Mesenchymal stem cell (in vitro differentiated cells and primary cell): ENCODE measurements around the gene WARS2.

ENCODE experiments used
- DNase-seq: peaks from one replicate; pipeline ENCODE4 v3.0.0-alpha.2; 2013
- H2AFZ ChIP-seq: one replicate; pipeline ENCODE4 v1.6.1; 2013; ENCODE audit warnings: low read depth, mild to moderate bottlenecking, control low read depth, inconsistent platforms, low read length, moderate library complexity
- H2AK5ac ChIP-seq: 2 replicates; pipeline ENCODE4 v1.6.1; 2013; ENCODE audit warnings: low read length, moderate library complexity, mild to moderate bottlenecking, inconsistent platforms; ENCODE audit not compliant: severe bottlenecking
- H2BK120ac ChIP-seq: one replicate; pipeline ENCODE4 v1.6.1; 2013; ENCODE audit warnings: low read depth, mild to moderate bottlenecking, inconsistent platforms, low read length, moderate library complexity
- H2BK12ac ChIP-seq, 2 experiments: one replicate each; pipeline ENCODE4 v1.6.1; 2013; ENCODE audit warnings: inconsistent platforms in 2 of 2, low read length in 2 of 2, mild to moderate bottlenecking in 2 of 2, moderate library complexity in 2 of 2, control low read depth in 1 of 2
- H2BK15ac ChIP-seq: one replicate; pipeline ENCODE4 v1.6.1; 2013; ENCODE audit warnings: mild to moderate bottlenecking, low read depth, inconsistent platforms; ENCODE audit not compliant: poor library complexity, severe bottlenecking
- H2BK5ac ChIP-seq: 2 replicates; pipeline ENCODE4 v1.6.1; 2013; ENCODE audit warnings: low read depth, mild to moderate bottlenecking, low read length, control low read depth, inconsistent platforms; ENCODE audit not compliant: poor library complexity, severe bottlenecking
- H3K14ac ChIP-seq, 2 experiments: one replicate each; pipeline ENCODE4 v1.6.1; 2013; ENCODE audit warnings: inconsistent platforms in 2 of 2, low read length in 2 of 2, control low read depth in 1 of 2, mild to moderate bottlenecking in 1 of 2, moderate library complexity in 1 of 2
- H3K18ac ChIP-seq, 2 experiments: one replicate each; pipeline ENCODE4 v1.6.1; 2013; ENCODE audit warnings: inconsistent platforms in 2 of 2, low read length in 2 of 2, control low read depth in 1 of 2, low read depth in 1 of 2, mild to moderate bottlenecking in 1 of 2
- H3K23ac ChIP-seq, 2 experiments: one replicate each; pipeline ENCODE4 v1.6.1; 2013; ENCODE audit warnings: inconsistent platforms in 2 of 2, low read length in 2 of 2, mild to moderate bottlenecking in 2 of 2, moderate library complexity in 2 of 2, control low read depth in 1 of 2
- H3K27ac ChIP-seq: 2 replicates; pipeline ENCODE4 v1.5.1; 2013; ENCODE audit warnings: mild to moderate bottlenecking, moderate library complexity, low read length, control low read depth, inconsistent platforms; ENCODE audit not compliant: poor library complexity, severe bottlenecking
- H3K27me3 ChIP-seq, 2 experiments: 2 replicates each; pipeline versions ENCODE4 v1.6.1 to v1.7.0; 2013; ENCODE audit warnings: low read length in 2 of 2, mild to moderate bottlenecking in 2 of 2, moderate library complexity in 2 of 2, control low read depth in 1 of 2, inconsistent platforms in 1 of 2; ENCODE audit not compliant: control insufficient read depth in 1 of 2, insufficient read depth in 1 of 2
- H3K36me3 ChIP-seq, 2 experiments: 2 replicates each; pipeline versions ENCODE4 v1.6.1 to v1.7.0; 2013; ENCODE audit warnings: low read length in 2 of 2, control low read depth in 1 of 2, inconsistent platforms in 1 of 2, low read depth in 1 of 2, mild to moderate bottlenecking in 1 of 2; ENCODE audit not compliant: insufficient read depth in 2 of 2, control insufficient read depth in 1 of 2
- H3K4ac ChIP-seq, 2 experiments: one replicate each; pipeline ENCODE4 v1.6.1; 2013; ENCODE audit warnings: inconsistent platforms in 2 of 2, low read length in 2 of 2, mild to moderate bottlenecking in 2 of 2, moderate library complexity in 2 of 2, control low read depth in 1 of 2, low read depth in 1 of 2
- H3K4me1 ChIP-seq: 2 replicates; pipeline ENCODE4 v1.6.1; 2013; ENCODE audit warnings: low read depth, low read length, control low read depth; ENCODE audit not compliant: control insufficient read depth, insufficient read depth
- H3K4me2 ChIP-seq: 2 replicates; pipeline ENCODE4 v1.6.1; 2013; ENCODE audit warnings: low read length, mild to moderate bottlenecking, inconsistent platforms; ENCODE audit not compliant: poor library complexity, severe bottlenecking
- H3K4me3 ChIP-seq, 2 experiments: 2 replicates each; pipeline versions ENCODE4 v1.5.1 to v1.7.0; 2013; ENCODE audit warnings: low read length in 2 of 2, mild to moderate bottlenecking in 2 of 2, control low read depth in 1 of 2, low read depth in 1 of 2; ENCODE audit not compliant: insufficient read depth in 1 of 2
- H3K79me1 ChIP-seq: replicated peaks from 2 replicates; pipeline ENCODE4 v1.6.1; 2013; ENCODE audit warnings: mild to moderate bottlenecking, control low read depth, low read length, inconsistent platforms; ENCODE audit not compliant: poor library complexity, severe bottlenecking
- H3K9ac ChIP-seq: 2 replicates; pipeline ENCODE4 v1.7.0; 2013; ENCODE audit warnings: mild to moderate bottlenecking, low read length, moderate library complexity
- H3K9me3 ChIP-seq: 2 replicates; pipeline ENCODE4 v1.7.0; 2013; ENCODE audit warnings: mild to moderate bottlenecking, low read length; ENCODE audit not compliant: control insufficient read depth
- H4K8ac ChIP-seq: one replicate; pipeline ENCODE4 v1.6.1; 2013; ENCODE audit warnings: inconsistent platforms, mild to moderate bottlenecking, low read length, moderate library complexity
- H4K91ac ChIP-seq: one replicate; pipeline ENCODE4 v1.6.1; 2013; ENCODE audit warnings: mild to moderate bottlenecking, low read length, inconsistent platforms
- WGBS: methylation state at CpG from one replicate; pipeline ENCODE4 v1.1.7; 2013; ENCODE audit warnings: mixed read lengths; 5-methylcytosine and 5-hydroxymethylcytosine counted together

WARS2 gene

DNA sequence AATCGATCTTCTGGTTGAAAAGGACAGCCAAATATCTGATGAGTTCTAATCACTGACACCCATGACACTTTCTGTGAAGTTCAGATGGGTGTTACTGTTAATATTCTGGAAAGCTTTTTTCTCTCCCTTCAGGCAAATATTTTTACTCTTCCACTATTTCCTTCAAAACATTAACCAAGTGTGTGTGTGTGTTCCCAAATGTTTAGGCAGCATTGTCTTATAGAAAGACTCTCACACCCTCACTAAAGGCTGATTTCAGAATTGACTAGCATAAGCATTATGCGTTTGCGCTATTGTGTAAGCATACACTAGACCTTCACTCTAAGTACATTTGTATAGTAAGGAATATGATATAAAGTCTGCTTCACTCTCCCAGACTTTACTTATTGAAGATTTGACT is 24.7 kb downstream of the WARS2 start:
- H3K4me3 ChIP-seq = no peak overlapping the region
- no peak overlapping the region for H3K4me2 ChIP-seq
- no peaks in the 10 kb centered on the region for H3K36me3 ChIP-seq
- H2BK5ac ChIP-seq = no peak overlapping the region
- H3K18ac ChIP-seq = no peak overlapping the region
- H4K8ac ChIP-seq = no peak overlapping the region
- no peak overlapping the region for H2BK120ac ChIP-seq
- H3K14ac ChIP-seq = no peak overlapping the region
- no peak overlapping the region for H3K27ac ChIP-seq
- no peaks in the 10 kb centered on the region for H3K9me3 ChIP-seq
- peaks cover 6% of the 10 kb centered on the region for H3K4me1 ChIP-seq
- no peak overlapping the region for H4K91ac ChIP-seq
- H3K79me1 ChIP-seq = peaks cover 23% of the 10 kb centered on the region
- no peak overlapping the region for H3K23ac ChIP-seq
- H3K9ac ChIP-seq = no peak overlapping the region
- no peak overlapping the region for H2AK5ac ChIP-seq
- no peak overlapping the region for H2AFZ ChIP-seq
- DNase-seq = no peak
- no peak overlapping the region for H2BK15ac ChIP-seq
- H2BK12ac ChIP-seq = no peak overlapping the region
- WGBS = no CpG with 5 or more reads among the region's 3 CpGs
- H3K4ac ChIP-seq = no peak overlapping the region
- H3K27me3 ChIP-seq = no peaks in the 10 kb centered on the region

DNA sequence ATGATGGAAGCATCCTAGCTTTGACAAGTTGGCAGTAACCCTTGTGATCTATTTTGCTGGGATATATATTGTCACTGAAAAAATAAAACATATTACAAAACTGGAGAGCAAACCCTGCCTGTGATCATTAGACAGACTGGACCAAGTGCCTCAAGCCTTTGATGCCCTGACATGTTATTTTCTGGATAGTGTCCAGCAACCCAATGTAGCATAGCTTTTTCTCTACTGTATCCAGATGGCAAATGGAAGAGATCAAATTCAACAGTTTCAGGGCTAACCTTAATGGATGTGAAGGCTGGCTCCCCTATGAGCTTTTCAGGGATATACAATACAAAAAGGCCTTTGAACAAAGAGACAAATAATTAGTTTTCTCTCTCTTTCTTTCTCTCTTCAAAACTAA is 25.1 kb downstream of the WARS2 start:
- H4K8ac ChIP-seq = no peak overlapping the region
- H3K9me3 ChIP-seq = no peaks in the 10 kb centered on the region
- H3K27me3 ChIP-seq = no peaks in the 10 kb centered on the region
- H2BK5ac ChIP-seq = no peak overlapping the region
- no peak overlapping the region for H4K91ac ChIP-seq
- no peak overlapping the region for H3K9ac ChIP-seq
- H3K4me3 ChIP-seq = no peak overlapping the region
- no peaks in the 10 kb centered on the region for H3K36me3 ChIP-seq
- H3K4me2 ChIP-seq = no peak overlapping the region
- no peak overlapping the region for H2AK5ac ChIP-seq
- H2BK15ac ChIP-seq = no peak overlapping the region
- no peak overlapping the region for H3K18ac ChIP-seq
- no peak for DNase-seq
- H3K4me1 ChIP-seq = peaks cover 6% of the 10 kb centered on the region
- no peak overlapping the region for H3K4ac ChIP-seq
- H3K14ac ChIP-seq = no peak overlapping the region
- no peak overlapping the region for H3K23ac ChIP-seq
- H2BK120ac ChIP-seq = no peak overlapping the region
- H2AFZ ChIP-seq = no peak overlapping the region
- peaks cover 23% of the 10 kb centered on the region for H3K79me1 ChIP-seq
- H3K27ac ChIP-seq = no peak overlapping the region
- no peak overlapping the region for H2BK12ac ChIP-seq

DNA sequence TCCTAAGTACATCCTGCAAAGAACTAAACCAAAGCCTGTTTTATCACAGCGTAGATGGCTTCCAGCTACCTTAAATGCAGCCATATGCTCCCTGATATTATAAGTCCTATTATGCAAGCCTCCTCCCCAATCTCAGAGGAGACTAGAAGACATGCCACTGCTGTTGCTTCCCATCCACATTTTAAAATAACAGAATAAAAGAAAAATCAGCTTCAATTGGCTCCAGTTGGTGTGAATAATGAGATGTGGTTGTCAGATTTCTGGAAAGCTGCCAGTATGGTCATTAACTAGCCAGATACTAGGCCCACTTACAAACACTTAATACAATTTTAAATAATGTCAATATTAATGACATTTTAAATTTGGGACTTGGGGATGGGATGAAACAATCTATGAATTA is 25.7 kb downstream of the WARS2 start:
- no peak overlapping the region for H4K91ac ChIP-seq
- H3K23ac ChIP-seq = no peak overlapping the region
- WGBS = 97% methylated on average over 1 of the region's 1 CpG
- H3K79me1 ChIP-seq = peaks cover 23% of the 10 kb centered on the region
- H3K27me3 ChIP-seq = no peaks in the 10 kb centered on the region
- no peak for DNase-seq
- no peak overlapping the region for H2BK120ac ChIP-seq
- H2BK15ac ChIP-seq = no peak overlapping the region
- H3K4ac ChIP-seq = no peak overlapping the region
- H3K4me3 ChIP-seq = no peak overlapping the region
- no peak overlapping the region for H4K8ac ChIP-seq
- H2BK5ac ChIP-seq = no peak overlapping the region
- no peak overlapping the region for H2AK5ac ChIP-seq
- H2BK12ac ChIP-seq = no peak overlapping the region
- H3K9ac ChIP-seq = no peak overlapping the region
- no peak overlapping the region for H2AFZ ChIP-seq
- no peaks in the 10 kb centered on the region for H3K9me3 ChIP-seq
- no peak overlapping the region for H3K4me2 ChIP-seq
- peaks cover 6% of the 10 kb centered on the region for H3K4me1 ChIP-seq
- no peak overlapping the region for H3K27ac ChIP-seq
- H3K18ac ChIP-seq = no peak overlapping the region
- no peaks in the 10 kb centered on the region for H3K36me3 ChIP-seq
- H3K14ac ChIP-seq = no peak overlapping the region

DNA sequence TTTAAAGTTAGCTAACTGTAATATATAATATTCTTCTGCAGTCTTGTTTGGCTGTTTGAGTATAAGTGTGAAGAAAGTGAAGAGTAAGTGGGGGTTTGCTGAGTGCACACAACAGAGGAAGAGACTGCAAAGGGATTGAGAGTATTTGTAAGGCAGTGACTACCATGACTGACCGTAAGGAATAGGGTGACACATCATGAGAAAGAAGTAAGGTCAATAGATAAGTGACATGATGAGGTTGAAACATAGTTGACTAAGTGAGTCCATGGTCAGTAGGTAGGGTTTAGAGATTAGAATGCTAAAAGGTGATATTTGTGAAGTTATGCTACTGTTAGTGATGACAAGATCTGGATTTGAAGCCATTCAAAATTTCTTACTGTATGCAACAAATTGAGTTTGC is 27.7 kb downstream of the WARS2 start:
- H3K9me3 ChIP-seq = no peaks in the 10 kb centered on the region
- no peak for DNase-seq
- H2AK5ac ChIP-seq = no peak overlapping the region
- H3K4me1 ChIP-seq = peaks cover 6% of the 10 kb centered on the region
- H3K23ac ChIP-seq = no peak overlapping the region
- no peaks in the 10 kb centered on the region for H3K36me3 ChIP-seq
- H3K14ac ChIP-seq = no peak overlapping the region
- no peak overlapping the region for H3K27ac ChIP-seq
- H2AFZ ChIP-seq = no peak overlapping the region
- no peak overlapping the region for H3K4ac ChIP-seq
- 92% methylated on average over 1 of the region's 1 CpG for WGBS
- H4K91ac ChIP-seq = no peak overlapping the region
- no peak overlapping the region for H2BK120ac ChIP-seq
- no peak overlapping the region for H3K18ac ChIP-seq
- no peak overlapping the region for H4K8ac ChIP-seq
- H3K79me1 ChIP-seq = peaks cover 23% of the 10 kb centered on the region
- no peaks in the 10 kb centered on the region for H3K27me3 ChIP-seq
- H3K4me2 ChIP-seq = no peak overlapping the region
- H2BK5ac ChIP-seq = no peak overlapping the region
- H3K4me3 ChIP-seq = no peak overlapping the region
- H2BK15ac ChIP-seq = no peak overlapping the region
- H2BK12ac ChIP-seq = no peak overlapping the region
- H3K9ac ChIP-seq = no peak overlapping the region
